NCI-H187 treated with DMSO at 0.1 percent for 48 hours (cell line): ENCODE data around the gene ATP2A3.

Source experiments
- DNase-seq: peaks from one replicate; lab custom pipeline; 2025; lab: John Stamatoyannopoulos, UW

Gene ATP2A3

DNA sequence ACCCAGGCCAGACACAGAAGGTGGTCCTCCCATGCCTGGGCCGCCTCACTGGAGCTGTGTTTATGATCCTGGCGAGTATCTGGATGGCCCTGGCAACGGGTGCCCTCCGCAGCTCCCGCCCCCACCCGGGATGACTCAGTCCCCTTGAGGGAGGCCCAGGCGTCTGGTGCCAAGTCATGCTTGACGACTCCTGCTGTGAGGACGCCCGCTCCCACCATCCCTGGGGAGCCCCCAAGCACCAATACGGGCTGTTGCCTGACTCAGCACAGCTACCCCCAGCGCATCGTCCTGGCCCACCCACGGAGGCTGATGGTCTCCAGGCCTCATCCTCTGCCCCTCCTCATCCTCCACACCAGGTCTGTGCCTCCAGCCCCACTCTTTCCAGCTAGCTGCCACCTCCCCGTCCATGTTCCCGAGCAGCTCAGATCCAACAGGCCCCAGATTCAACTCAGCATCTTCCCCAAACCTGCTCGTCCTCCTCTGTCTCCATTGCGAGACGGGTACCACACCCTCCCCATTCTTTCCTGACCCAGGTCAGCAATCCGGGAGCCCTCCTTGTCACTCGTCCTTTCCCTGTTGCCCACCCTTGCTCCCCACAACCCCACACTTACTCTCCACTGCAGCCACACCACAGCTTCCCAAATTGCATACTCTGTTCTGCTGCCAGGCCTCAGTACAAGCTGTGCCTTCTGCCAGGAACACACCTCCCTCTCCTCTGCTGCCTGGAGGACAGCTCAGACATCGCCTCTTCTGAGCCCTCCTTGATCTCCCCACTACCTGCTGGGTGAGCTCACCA is 74.0 kb downstream of the ATP2A3 start:
- no peak for DNase-seq

DNA sequence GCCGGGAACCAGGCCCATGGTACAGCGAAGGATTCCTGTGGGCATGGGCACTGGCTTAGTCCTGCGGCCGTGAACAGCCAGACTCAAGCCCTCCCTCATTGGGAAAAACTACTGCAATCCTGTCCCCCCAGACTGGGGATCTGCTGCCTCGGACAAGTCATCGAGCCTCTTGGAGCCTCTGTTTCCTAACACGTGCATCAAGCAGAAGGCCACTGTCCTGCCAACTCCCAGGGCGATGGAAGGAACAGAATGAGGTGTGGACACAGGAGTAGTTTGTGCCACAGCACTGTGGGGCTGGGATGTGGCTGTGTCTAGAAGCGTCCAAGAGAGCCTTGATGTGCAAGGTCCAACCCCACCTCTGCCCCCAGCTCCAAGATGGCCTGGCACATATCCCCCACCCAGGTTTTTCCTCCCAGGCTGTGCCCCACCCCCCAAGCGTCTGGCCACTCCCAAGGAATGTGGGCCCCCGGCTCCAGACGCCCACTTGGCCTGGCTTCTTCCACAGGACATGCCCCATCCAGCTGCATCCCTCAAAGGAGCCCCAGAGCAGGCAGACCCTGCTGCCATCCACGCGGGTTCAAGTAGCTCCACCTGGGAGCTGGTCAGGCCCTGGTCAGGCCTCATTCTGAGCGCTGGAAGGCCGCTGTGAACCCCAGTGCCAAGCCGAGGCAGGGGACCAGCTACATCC is 74.8 kb downstream of the ATP2A3 start:
- DNase-seq = no peak

GRCh38 chr17:3888343-3889171 is 75.7 kb downstream of the ATP2A3 start:
- DNase-seq = no peak

- DNase-seq = no peak
These were observed 76.4 kb downstream of the ATP2A3 start for GRCh38 chr17:3887804-3888203.

DNA sequence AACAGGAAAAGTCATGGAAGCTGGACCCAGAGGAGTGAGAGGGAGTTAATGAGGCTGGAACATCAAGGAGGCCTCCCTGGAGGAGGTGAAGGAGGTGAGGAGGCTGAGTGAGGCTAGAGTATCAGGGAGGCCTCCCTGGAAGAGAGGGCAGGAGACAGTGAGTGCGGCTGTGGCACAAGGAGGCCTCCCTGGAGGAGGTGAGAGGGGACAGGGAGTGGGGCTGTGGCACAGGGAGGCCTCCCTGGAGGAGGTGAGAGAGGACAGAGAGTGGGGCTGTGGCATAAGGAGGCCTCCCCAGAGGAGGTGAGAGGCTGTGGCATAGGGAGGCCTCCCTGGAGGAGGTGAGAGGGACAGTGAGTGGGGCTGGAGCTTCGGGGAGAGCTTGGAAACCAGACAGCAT is 76.8 kb downstream of the ATP2A3 start:
- no peak for DNase-seq

DNA sequence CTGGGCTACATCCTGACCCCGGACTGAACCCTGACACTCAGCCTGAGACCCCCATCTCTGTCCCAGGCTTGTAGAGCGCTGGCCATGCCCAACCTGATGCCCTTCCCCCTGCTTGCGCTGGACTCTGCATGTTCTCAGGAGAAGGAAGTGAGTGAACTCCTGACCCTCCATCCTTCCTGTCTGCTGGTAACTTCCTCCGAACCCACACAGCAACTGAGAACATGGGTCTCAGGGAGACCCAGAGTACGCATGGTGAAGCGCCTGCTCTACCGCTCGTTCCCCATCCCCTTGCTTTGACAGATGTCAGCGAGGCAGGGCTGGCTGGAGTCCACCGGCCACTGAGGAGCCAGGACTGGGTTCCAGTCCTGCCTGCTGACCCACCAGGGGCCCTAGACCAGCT is 77.5 kb downstream of the ATP2A3 start:
- DNase-seq = no peak

DNA sequence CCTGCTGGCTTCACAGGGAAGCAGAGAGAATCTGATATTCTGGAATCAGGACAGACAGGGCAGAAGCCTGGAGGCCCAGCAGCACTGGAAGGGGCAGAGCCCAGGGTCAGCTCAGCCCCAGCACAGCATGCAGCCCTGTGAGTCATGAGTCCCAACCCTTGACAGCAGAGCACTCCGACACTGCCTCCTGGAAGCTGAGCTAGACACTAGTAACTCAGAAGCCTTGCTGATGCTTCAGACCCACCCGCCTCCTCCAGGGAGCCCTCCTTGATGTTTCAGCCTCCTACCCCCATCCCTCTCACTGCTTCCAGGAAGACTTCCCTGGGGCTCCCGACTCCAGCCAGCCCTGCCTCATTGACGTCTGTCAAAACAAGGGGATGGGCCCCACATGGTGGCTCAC is 78.3 kb downstream of the ATP2A3 start:
- no peak for DNase-seq

- no peak for DNase-seq
These were observed 79.0 kb downstream of the ATP2A3 start for GRCh38 chr17:3885271-3885670.

- DNase-seq = no peak
These were observed 80.0 kb downstream of the ATP2A3 start for GRCh38 chr17:3884188-3884587.

- DNase-seq = no peak
These were observed 82.0 kb downstream of the ATP2A3 start for GRCh38 chr17:3882276-3882675.

DNA sequence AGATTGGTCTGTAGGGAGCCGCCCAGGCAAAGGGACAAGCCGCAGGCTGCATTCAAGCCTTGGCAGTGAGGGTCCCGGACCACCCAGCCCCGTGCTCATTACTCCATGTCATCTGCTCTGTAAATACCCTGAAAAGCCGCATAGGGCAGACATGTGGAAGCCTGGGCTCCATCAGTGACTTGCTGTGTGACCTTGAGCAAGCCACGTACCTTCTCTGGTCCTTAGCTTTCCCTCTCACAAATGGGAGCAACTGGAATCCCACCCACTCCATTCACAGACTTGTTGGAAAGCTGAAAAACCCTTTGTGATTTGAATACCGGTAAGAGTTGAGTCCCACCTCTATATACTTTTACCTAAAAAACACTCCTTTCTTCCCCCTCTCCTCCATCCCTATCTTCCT is 83.3 kb downstream of the ATP2A3 start:
- DNase-seq = no peak

- no peak for DNase-seq
These were observed 84.4 kb downstream of the ATP2A3 start for GRCh38 chr17:3879591-3880417.

DNA sequence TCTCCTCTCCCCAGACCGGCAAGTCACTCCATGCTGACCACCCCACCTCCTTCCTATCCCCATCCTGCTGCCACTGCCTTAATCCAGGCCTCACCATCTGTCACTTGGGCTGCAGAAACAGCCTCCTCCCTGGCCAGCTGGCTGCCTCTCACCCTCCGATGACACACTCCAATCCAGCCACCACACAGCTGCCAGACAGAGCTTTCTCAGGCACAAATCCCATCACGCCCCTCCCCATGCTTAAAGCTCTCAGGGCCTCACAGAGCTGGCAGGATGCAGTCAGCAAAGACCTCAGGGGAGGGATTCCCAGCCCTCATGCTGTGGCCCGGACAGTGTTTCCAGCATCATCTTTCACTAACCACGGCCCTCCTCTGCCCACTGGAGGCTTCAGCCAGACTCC is 85.1 kb downstream of the ATP2A3 start:
- DNase-seq = no peak

- no peak for DNase-seq
These were observed 87.0 kb downstream of the ATP2A3 start for GRCh38 chr17:3877220-3877619.

DNA sequence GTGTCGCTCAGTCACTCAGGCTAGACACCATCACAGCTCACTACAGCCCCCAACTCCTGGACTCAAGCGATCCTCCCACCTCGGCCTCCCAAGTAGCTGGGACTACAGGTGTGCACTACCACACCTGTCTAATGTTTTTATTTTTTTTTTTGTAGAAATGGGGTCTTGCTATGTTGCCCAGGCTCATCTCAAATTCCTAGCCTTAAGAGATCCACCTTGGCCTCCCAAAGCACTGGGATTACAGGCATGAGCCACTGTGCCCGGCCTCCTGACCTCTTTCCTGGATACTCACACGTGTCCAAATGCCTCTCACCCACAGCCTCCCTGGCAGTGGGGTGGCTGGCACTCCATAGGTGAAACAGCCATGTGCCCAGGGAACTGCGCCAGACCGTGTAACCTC is 88.9 kb downstream of the ATP2A3 start:
- DNase-seq = no peak
